Activated T-helper 2 cell treated with anti-CD3 and anti-CD28 coated beads, Interferon-gamma antibody, Interleukin-2, Interleukin-4, amounts not matched to agents 10 μg/mL and 5 μg/mL and 100 μg/mL, durations not matched to agents 14 hours and 24 hours and 36 hours (primary cell): ENCODE measurements around the gene CHST9. TPM values are rescaled to one million over a fixed set of nuclear protein-coding genes. Genes with fewer than 3 reads are reported as not detected.
"Not testable (repeated sequence)": the region's sequence is repeated elsewhere in the genome, so short reads cannot be mapped to it uniquely, and the experiment has no call there.

Source experiments
- DNase-seq: peaks from one replicate; pipeline ENCODE4 v3.0.0; 2021; ENCODE audit warnings: low spot score
- H3K27ac Mint-ChIP-seq: one replicate; pipeline ENCODE4 v1.8.0; 2021; ENCODE audit warnings: mixed read lengths
- H3K27me3 Mint-ChIP-seq: one replicate; pipeline ENCODE4 v1.8.0; 2021; ENCODE audit warnings: low read depth, mixed read lengths
- H3K36me3 Mint-ChIP-seq: one replicate; pipeline ENCODE4 v1.8.0; 2021; ENCODE audit warnings: low read depth, mixed read lengths
- H3K4me1 Mint-ChIP-seq: one replicate; pipeline ENCODE4 v1.8.0; 2021; ENCODE audit warnings: low read depth, mixed read lengths
- H3K4me3 Mint-ChIP-seq: one replicate; pipeline ENCODE4 v1.8.0; 2021; ENCODE audit warnings: low read depth, mild to moderate bottlenecking, moderate library complexity, mixed read lengths
- H3K9me3 Mint-ChIP-seq: one replicate; pipeline ENCODE4 v1.8.0; 2021; ENCODE audit warnings: mixed read lengths
- intact Hi-C: fragments of 100-400 bp; cut with micrococcal nuclease; formaldehyde crosslinking; loops from one replicate; pipeline ENCODE4 v1.15.1; 2023
- total RNA-seq: library from RNA; stranded (reverse); gene quantifications from 2 replicates; pipeline ENCODE4 v1.2.3, GENCODE V29; 2022

Gene CHST9
- total RNA-seq, 1 donor from 2014 or later: not detected

DNA sequence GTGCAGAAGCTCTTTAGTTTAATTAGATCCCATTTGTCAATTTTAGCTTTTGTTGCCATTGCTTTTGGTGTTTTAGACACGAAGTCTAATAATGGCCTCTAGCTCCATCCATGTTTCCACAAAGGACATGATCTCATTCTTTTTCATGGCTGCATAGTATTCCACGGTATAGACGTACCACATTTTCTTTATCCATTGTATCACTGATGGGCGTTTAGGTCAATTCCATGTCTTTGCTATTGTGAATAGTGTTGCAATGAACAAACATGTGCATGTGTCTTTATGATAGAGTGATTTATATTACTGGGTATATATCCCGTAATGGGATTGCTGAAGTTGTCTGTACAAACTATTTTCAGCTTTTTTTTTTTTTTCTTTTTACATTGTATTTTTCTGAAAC, 35.9 kb downstream of the CHST9 start:
- H3K36me3 Mint-ChIP-seq, H3K27ac Mint-ChIP-seq, H3K27me3 Mint-ChIP-seq, H3K4me3 Mint-ChIP-seq, H3K4me1 Mint-ChIP-seq, DNase-seq, intact Hi-C loops: not testable (repeated sequence)
- H3K9me3 Mint-ChIP-seq: peaks cover 33% of the 10 kb centered on the region

GRCh38 chr18:27144672-27145071, 40.4 kb downstream of the CHST9 start:
- Mint-ChIP-seq H3K27me3 (no peaks in the 10 kb centered on the region), H3K4me1 (no peaks in the 10 kb centered on the region), H3K36me3 (no peaks in the 10 kb centered on the region), H3K4me3 (no peak overlapping the region), H3K27ac (no peak overlapping the region), H3K9me3 (peaks cover 16% of the 10 kb centered on the region)
- DNase-seq: no peak
- intact Hi-C loops: no loop called here

GRCh38 chr18:27143580-27144287, 41.4 kb downstream of the CHST9 start:
- intact Hi-C loops: no loop called here
- no peak for DNase-seq
- H3K4me3 Mint-ChIP-seq: no peak overlapping the region
- no peaks in the 10 kb centered on the region for H3K36me3 Mint-ChIP-seq
- H3K27me3 Mint-ChIP-seq: no peaks in the 10 kb centered on the region
- no peaks in the 10 kb centered on the region for H3K4me1 Mint-ChIP-seq
- H3K27ac Mint-ChIP-seq: no peak overlapping the region
- H3K9me3 Mint-ChIP-seq: peaks cover 10% of the 10 kb centered on the region

DNA sequence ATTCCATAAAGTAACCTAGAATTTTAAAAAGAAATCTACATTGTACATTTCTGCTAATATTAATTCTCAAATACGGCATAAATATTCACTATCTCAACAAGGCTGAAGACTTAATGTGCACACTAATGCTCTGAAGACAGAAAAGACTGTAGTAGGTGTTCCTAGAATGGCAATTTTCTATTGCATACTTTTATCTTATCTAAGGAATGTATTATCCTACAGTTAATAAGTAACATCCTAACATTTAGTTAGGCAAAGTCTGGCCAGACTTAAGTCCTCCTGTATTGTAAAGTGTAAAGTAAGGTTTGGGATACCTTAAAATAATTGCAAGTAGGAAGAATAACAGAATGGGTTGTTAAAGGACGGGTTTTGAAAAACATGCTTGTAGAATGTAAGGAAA, 42.2 kb downstream of the CHST9 start:
- Mint-ChIP-seq H3K4me1 (no peaks in the 10 kb centered on the region), H3K27me3 (no peaks in the 10 kb centered on the region), H3K36me3 (no peaks in the 10 kb centered on the region), H3K27ac (no peak overlapping the region), H3K9me3 (peaks cover 8% of the 10 kb centered on the region), H3K4me3 (no peak overlapping the region)
- no peak for DNase-seq
- intact Hi-C loops: no loop called here

GRCh38 chr18:27141876-27142275, 43.2 kb downstream of the CHST9 start:
- no peaks in the 10 kb centered on the region for H3K9me3 Mint-ChIP-seq
- H3K4me1 Mint-ChIP-seq: no peaks in the 10 kb centered on the region
- H3K27ac Mint-ChIP-seq: no peak overlapping the region
- H3K27me3 Mint-ChIP-seq: no peaks in the 10 kb centered on the region
- no peak overlapping the region for H3K4me3 Mint-ChIP-seq
- H3K36me3 Mint-ChIP-seq: no peaks in the 10 kb centered on the region
- intact Hi-C loops: no loop called here
- DNase-seq: no peak

- H3K27ac Mint-ChIP-seq: no peak overlapping the region
- DNase-seq: no peak
- no peak overlapping the region for H3K4me3 Mint-ChIP-seq
- H3K9me3 Mint-ChIP-seq: no peaks in the 10 kb centered on the region
- H3K36me3 Mint-ChIP-seq: no peaks in the 10 kb centered on the region
- no peaks in the 10 kb centered on the region for H3K4me1 Mint-ChIP-seq
- intact Hi-C loops: no loop called here
- no peaks in the 10 kb centered on the region for H3K27me3 Mint-ChIP-seq
Measured at GRCh38 chr18:27138079-27138478, 47.0 kb downstream of the CHST9 start.

GRCh38 chr18:27136208-27136535, 48.9 kb downstream of the CHST9 start:
- no peak for DNase-seq
- Mint-ChIP-seq H3K4me1 (no peaks in the 10 kb centered on the region), H3K36me3 (no peaks in the 10 kb centered on the region), H3K27me3 (no peaks in the 10 kb centered on the region), H3K4me3 (no peak overlapping the region), H3K9me3 (no peaks in the 10 kb centered on the region), H3K27ac (no peak overlapping the region)
- intact Hi-C loops: no loop called here

GRCh38 chr18:27135504-27136207, 49.5 kb downstream of the CHST9 start:
- no peaks in the 10 kb centered on the region for H3K36me3 Mint-ChIP-seq
- intact Hi-C loops: no loop called here
- H3K27me3 Mint-ChIP-seq: no peaks in the 10 kb centered on the region
- no peaks in the 10 kb centered on the region for H3K4me1 Mint-ChIP-seq
- H3K4me3 Mint-ChIP-seq: no peak overlapping the region
- H3K9me3 Mint-ChIP-seq: no peaks in the 10 kb centered on the region
- no peak overlapping the region for H3K27ac Mint-ChIP-seq
- no peak for DNase-seq

DNA sequence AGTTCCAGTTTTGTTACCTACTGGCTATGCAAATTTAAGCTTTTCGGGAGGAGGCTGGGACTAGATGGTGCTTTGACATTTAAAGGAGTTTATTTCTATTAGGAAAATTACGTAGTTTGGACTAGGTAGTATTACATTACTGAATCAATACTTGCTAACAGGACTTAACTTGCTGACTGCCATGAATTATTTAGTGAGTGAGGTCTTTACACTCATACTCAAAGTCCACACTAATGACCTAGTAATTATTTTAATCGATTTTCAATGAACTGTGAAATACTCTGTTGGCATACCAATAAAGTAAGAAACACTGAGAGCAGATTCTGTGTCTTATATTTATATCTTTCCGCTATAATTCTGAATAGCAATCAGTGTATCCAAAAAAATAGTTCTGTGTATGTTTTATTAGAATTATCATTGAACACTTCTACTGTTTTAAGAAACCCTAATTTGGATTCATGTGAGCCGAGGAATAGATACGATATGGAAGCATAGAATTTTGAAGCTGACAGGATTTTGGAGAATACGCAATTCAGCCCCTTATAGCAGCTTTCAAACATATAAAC, 55.0 kb downstream of the CHST9 start:
- Mint-ChIP-seq H3K4me1 (no peaks in the 10 kb centered on the region), H3K9me3 (peaks cover 3% of the 10 kb centered on the region)
- intact Hi-C loops: no loop called here

DNA sequence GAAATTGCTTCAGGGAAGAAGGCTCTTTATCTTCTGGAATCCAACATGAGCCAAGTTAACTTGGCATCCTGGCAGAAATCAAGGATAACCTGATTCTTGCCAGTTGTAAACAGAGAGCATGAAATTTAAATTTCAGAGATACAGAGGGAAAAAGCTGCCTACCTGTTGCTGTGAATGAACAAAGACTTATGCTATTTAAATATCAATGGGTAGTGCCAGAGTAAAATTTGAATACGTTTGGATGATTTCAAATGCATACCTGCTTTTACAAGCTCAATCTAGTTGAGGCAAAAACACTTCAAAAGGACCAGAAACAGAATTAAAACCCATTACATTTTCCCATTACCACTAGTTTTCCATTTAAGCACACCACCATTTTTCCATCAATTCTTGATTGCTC, 60.9 kb downstream of the CHST9 start:
- no peaks in the 10 kb centered on the region for H3K4me1 Mint-ChIP-seq
- no peak for DNase-seq
- no peak overlapping the region for H3K4me3 Mint-ChIP-seq
- no peaks in the 10 kb centered on the region for H3K27me3 Mint-ChIP-seq
- H3K27ac Mint-ChIP-seq: no peak overlapping the region
- intact Hi-C loops: no loop called here
- H3K36me3 Mint-ChIP-seq: no peaks in the 10 kb centered on the region
- H3K9me3 Mint-ChIP-seq: peaks cover 9% of the 10 kb centered on the region

More for the DNA sequence above, 55.0 kb downstream of the CHST9 start:
- no peak for DNase-seq
- H3K4me3 Mint-ChIP-seq: no peak overlapping the region
- H3K36me3 Mint-ChIP-seq: no peaks in the 10 kb centered on the region
- no peak overlapping the region for H3K27ac Mint-ChIP-seq
- H3K27me3 Mint-ChIP-seq: no peaks in the 10 kb centered on the region

DNA sequence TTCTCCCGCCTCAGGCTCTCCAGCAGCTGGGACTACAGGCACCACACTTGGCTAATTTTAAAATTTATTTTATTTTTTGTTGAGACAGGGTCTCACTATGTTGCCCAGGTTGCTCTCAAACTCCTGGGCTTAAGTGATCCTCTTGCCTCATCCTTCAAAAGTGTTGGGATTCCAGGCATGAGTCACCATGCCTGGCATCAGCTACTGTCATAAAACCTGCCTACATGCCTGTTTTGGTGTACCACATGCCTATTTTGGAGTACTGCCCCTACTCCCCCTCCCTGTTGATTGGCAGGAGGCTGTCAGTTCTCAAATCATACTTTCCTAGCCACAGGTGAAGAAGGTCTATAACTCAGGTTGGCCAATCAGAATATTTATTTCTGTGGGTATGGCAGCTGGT, 64.0 kb downstream of the CHST9 start:
- Mint-ChIP-seq H3K4me1 (no peaks in the 10 kb centered on the region), H3K27ac (no peak overlapping the region), H3K4me3 (no peak overlapping the region), H3K9me3 (peaks cover 10% of the 10 kb centered on the region), H3K27me3 (no peaks in the 10 kb centered on the region), H3K36me3 (no peaks in the 10 kb centered on the region)
- intact Hi-C loops: no loop called here
- DNase-seq: no peak

DNA sequence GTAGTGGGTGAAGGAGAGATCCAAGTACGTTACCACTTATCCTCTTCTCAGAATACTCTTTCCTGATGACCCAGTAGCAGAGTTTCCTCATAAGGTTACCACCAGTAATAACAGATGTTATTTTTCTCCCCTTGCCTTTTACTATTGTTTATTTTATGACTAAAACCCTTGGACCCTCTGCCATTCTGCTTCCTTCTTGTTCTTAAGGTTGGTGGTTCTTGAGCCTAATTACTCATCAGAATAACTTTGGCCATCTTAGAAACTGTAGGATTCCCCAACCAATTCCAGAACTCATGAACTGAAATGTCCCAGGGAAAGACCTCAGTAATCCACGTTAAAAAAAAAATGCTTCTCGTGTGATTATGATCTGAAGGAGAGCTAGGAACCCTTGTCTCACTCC, 64.9 kb downstream of the CHST9 start:
- H3K4me1 Mint-ChIP-seq: no peaks in the 10 kb centered on the region
- intact Hi-C loops: no loop called here
- H3K9me3 Mint-ChIP-seq: peaks cover 10% of the 10 kb centered on the region
- H3K4me3 Mint-ChIP-seq: no peak overlapping the region
- no peaks in the 10 kb centered on the region for H3K36me3 Mint-ChIP-seq
- no peaks in the 10 kb centered on the region for H3K27me3 Mint-ChIP-seq
- no peak for DNase-seq
- no peak overlapping the region for H3K27ac Mint-ChIP-seq

DNA sequence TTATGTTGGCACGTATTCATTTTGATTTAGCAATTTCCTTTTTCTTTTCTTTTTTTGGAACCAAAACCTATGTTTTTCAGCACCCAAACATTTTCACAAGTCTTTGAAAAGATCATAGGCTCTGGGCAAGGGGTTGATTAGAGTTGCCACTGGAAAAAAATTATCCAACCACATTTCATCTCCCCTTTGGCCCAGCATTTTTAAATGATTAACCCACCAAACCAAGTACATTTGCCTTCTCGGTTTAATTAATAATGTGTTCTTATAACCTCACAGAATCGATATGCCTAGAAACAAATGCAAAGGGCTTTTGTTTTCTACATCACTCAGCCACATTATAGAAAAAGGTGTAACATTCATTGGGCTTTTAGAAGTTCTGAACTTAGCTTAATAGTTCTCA, 66.1 kb downstream of the CHST9 start:
- no peaks in the 10 kb centered on the region for H3K4me1 Mint-ChIP-seq
- no peak overlapping the region for H3K27ac Mint-ChIP-seq
- no peaks in the 10 kb centered on the region for H3K36me3 Mint-ChIP-seq
- no peaks in the 10 kb centered on the region for H3K27me3 Mint-ChIP-seq
- no peak for DNase-seq
- H3K4me3 Mint-ChIP-seq: no peak overlapping the region
- intact Hi-C loops: no loop called here
- peaks cover 11% of the 10 kb centered on the region for H3K9me3 Mint-ChIP-seq
